GM12874 (cell line): ENCODE measurements around the gene TIMM17A.
A peak's percentile ranks its signal among the peaks of the same experiment; 100 is the strongest.

Source experiments
- CTCF ChIP-seq: IDR thresholded peaks from 2 replicates; pipeline ENCODE4 v1.5.1; 2011; ENCODE audit warnings: low read depth, mild to moderate bottlenecking, control low read depth, low read length, moderate library complexity; ENCODE audit not compliant: insufficient read depth

The TIMM17A gene

GRCh38 chr1:202007805-202008489 is 52.6 kb downstream of the TIMM17A start:
- TF ChIP-seq CTCF = no peak

- TF ChIP-seq CTCF = peak; percentile 73
These were observed 54.2 kb downstream of the TIMM17A start for GRCh38 chr1:202009326-202010179.

GRCh38 chr1:202010180-202011015 is 55.1 kb downstream of the TIMM17A start, which contains the start of gene ELF3:
Gene ELF3 (plus strand): TSS chr1:202010587. CDS start chr1:202011137, 550 bp downstream.
- no peak for TF ChIP-seq CTCF

- TF ChIP-seq CTCF = no peak
These were observed 56.7 kb downstream of the TIMM17A start for GRCh38 chr1:202011994-202012393.

GRCh38 chr1:202012544-202013478 is 57.5 kb downstream of the TIMM17A start:
- no peak for TF ChIP-seq CTCF

GRCh38 chr1:202013603-202014002 is 58.3 kb downstream of the TIMM17A start:
- TF ChIP-seq CTCF = no peak
